ENCODE results near the gene C17orf50. TPM values are rescaled to one million over a fixed set of nuclear protein-coding genes. Genes with fewer than 3 reads are reported as not detected.
A peak's percentile ranks its signal among the peaks of the same experiment; 100 is the strongest.
"Not testable (repeated sequence)": the region's sequence is repeated elsewhere in the genome, so short reads cannot be mapped to it uniquely, and the experiment has no call there.

Gene C17orf50
- polyA plus RNA-seq, 12 donors = 0.16 TPM; not detected in 11

DNA sequence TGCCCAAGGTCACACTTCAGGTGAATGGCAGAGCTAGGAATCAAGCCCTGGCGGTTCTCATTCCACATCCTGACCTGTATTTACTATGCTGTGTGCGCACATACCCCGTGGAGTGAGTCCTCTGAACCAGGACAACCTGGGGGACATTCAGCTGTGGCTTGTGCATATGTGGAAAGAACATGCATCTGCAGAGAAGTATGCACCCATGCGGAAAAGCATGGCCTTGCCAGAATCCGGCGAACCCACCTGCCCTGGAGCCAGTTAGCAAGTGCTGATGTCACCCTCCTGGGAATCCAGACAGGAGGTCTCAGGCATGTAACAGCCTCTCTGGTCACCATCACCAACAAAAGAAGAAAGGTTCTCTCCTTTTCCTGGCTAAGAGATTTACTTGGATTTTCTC lies 27.3 kb upstream of the C17orf50 start:
- no peak for DNase-seq

DNA sequence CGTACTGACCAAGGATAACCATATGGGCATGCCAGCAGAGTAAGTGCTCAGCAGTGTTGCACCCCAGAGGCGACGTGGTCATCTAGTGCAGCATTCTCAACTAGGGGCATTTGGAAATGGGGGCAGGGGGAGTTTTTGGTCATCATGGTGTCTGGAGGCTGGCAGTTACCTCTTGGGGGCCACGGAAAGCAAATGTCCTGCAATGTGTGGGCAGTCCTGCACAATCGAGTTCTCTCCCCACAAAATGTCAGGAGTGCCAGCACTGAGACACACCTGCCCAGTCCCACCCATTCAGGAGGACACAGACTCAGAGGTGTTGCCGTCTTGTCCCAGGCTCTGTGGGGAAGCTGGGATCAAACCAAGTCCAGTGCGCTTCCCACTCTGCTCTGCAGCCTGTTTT lies 26.3 kb upstream of the C17orf50 start:
- DNase-seq = no peak

DNA sequence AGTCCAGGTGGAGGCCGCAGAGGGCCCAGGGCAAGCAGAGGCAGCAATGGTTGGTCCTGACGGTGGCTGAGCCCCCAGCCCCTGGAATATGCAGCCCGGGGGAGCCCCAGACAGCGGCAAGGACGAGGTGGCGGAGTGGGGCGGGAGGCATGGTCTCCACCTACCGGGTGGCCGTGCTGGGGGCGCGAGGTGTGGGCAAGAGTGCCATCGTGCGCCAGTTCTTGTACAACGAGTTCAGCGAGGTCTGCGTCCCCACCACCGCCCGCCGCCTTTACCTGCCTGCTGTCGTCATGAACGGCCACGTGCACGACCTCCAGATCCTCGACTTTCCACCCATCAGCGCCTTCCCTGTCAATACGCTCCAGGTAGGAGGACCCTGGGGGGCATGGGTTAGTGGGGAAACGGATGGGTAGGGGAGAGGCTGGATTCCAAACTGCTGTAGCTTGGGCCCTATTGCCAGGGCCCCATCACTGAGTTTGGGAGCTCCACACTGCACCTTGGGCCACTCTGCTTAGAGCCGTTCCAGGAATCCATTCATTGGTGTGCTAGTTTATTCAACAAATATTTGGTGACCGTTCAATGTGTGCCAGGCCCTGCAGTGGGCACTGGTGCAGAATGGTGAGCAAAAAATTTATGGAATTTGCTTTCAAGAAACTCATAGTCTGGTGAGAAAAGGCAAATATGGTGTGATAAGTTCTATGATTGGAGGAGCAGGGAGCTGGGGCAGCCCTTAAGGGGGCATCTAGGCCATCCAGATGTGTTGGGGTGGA lies 25.5 kb upstream of the C17orf50 start:
- DNase-seq = no peak

DNA sequence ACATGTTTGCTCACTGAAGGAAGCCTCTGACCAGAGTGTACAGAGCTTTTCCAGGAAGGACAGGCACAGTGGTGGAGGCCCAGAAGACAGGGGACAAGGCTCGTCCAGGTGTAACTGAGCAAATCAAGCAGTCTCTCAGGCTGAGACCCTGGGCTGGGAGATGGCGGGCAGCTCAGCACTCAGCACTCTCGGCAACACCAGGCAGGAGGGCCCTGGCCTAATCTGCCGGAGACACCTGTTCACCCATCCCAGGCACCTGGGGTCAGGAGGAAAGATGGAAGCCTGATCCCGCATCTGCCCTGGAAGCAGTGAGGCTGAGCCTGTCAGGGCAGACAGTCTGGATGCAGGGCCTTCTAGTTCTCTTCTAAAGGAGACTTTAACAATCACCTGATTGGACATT lies 24.5 kb upstream of the C17orf50 start:
- DNase-seq = no peak

DNA sequence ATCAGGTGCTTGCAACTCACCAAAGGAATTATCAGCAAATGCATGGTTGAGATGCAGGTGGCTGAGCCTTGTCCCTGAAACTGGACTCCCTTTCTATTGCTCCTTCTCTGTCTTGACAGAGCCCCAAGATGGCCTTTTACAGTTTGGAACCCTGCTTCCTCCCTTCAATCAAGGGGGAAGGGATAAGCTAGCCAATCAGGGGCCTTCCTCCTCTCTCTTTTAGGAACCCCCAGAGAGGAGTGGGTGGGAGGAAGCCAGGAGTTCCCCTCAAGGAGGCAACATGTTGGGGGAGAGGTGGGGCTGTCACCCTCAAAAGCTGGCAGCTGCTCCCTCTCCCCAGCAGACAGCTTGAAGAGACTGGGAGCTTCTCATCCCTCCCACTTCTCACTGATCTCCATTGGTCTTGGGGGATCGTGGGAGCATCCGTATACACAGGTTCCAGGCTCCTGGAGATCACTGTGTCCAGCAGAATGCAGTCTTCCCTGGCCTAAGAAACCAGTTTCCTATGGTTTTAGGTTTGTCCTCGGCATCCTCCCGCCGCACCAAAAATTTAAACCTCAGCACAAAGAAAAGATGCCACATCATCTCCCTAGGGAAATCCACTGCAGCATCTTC lies 22.1 kb upstream of the C17orf50 start:
- DNase-seq = no peak

DNA sequence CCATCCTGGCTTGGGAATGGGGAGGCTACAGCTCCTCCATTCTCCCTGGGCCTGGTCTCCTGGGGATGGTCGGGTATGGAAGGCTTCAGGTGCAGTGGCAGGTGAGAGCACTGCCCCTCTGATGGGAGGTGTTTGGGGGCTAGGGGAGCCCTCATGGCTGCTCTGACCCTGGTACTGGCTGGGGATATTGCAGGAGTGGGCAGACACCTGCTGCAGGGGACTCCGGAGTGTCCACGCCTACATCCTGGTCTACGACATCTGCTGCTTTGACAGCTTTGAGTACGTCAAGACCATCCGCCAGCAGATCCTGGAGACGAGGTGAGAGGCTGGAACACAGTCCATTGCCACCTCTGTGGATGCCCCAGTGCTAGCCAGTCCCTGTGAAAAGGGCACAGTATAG lies 20.5 kb upstream of the C17orf50 start:
- no peak for DNase-seq

DNA sequence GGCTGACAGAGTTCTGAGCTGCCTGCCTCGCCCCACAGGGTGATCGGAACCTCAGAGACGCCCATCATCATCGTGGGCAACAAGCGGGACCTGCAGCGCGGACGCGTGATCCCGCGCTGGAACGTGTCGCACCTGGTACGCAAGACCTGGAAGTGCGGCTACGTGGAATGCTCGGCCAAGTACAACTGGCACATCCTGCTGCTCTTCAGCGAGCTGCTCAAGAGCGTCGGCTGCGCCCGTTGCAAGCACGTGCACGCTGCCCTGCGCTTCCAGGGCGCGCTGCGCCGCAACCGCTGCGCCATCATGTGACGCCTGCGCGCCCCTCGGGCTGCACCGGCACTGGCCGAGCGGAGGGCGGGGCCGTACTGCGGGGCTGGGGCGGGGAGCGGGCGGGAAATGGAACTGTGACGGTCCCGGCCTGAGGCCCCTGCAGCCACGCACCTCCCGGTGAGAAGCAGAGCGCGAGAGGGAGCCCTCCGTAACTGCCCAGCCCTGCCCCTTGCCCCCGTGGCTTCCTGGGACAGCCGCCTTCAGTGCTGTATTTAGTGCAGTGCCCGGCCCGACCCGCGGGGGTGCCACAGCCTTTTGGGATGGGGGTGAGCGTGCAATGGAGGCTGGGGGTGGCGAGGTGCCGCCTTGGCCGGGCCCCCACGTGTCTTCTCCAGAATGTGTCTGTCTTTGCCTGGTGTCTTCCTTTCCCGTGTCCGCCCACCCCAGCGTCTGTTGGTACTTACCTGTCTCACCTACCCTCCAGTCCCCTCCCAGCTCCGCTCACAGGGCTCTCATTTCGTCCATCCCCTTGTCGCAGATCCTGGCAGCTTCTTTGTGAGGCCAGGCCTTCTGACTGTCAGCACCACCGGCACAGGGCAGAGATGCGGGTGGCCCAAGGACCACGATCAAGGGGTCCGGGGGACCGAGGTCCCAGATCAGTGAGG lies 19.4 kb upstream of the C17orf50 start:
- DNase-seq = no peak

DNA sequence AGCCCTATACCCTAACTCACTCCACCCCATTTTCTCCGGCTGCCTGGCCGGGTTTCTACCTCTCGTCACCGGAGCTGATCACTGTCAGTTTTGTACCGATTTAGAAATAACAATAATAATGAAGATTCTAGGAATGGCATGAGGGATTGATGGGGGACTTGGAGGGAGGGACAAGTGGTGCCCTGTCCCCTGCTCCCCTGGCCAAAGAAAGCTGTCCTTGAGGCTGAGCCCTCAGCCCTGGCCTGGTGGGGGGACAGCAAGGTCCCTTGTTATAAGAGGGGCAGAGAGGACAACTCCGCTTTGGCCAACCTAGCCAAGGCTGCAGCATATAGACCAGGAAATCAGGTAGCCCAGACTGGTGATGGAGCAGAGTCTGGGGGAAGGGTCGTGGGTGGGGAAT lies 18.2 kb upstream of the C17orf50 start:
- no peak for DNase-seq

DNA sequence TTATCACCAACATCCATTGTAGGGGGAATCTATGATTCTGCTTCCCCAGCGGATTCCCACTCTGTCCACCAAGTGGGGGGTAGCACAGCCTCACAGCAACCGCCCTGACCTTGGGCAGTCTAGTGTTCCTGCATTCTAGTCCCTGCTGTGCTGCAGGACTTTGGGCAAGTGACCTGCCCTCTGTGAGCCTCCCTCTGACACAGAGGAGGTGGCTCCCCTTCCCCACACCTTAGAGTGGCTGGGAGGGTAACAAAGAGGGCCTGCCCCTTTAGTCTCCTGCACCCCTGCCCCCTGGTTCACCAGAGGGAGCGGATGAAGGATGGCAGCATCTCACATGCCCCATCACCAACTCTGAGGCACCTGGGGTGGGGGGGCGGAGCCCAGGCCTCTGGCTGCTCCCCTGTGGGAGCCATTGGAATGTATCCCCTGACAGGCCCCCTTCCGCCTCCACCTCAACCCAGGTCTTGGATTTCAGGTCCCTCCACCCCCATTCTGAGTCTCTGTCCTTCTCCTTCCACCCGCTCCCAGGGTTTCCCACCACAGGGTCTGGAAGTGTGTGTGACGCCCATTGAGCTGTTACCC lies 17.7 kb upstream of the C17orf50 start:
- no peak for DNase-seq

DNA sequence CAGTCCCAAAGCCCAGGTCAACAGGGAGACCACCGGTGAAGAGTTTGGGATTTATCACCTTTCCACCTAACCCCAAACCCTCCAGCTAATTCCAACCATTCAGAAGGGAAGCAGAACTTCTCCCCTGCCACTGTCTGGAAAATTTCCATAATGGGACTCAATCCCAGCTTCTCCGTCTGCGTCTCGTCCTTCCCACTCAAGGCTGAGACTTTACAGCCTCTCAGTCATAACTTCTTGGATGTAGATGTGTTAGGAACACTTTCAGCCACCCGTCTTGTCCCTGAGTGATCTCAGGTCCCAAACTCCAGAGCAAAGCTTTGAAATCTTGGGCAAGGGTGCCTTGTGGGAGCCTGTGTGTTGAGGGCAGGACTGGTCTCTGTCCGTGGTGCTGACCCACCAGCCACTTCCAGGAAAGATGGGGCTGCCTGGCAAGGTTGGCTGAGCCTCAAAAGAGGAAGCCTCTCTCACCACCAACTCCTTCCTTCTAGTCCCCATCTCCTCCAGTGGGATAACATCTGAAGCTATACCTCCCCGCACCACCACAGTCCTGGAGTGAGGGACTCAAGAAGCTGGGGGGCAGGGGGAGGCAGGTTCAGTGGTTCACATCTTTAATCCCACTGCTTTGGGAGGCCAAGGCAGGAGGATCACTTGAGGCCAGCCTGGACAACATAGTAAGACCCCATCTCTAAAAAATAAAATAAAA lies 16.9 kb upstream of the C17orf50 start:
- no peak for DNase-seq

DNA sequence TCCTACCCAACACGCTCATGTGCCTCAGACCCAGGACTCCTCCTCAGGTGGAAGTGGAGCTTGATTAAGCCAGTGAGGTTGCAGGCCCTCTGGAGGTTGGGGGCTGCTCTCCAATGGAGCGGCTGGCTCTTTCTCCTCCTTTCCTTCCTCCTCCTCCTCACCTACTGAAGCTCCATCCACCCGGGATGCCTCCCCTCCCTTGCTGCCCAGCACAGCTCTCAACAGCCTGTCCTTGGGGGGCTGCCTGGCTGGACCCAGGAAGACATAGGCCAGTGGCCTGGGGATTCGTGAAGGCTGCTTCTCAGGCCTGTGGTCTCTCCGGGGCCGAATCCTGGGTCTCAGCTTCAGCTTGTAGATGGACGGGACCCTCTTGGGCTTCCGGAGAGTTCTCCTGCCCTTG lies 15.9 kb upstream of the C17orf50 start:
- DNase-seq = no peak

DNA sequence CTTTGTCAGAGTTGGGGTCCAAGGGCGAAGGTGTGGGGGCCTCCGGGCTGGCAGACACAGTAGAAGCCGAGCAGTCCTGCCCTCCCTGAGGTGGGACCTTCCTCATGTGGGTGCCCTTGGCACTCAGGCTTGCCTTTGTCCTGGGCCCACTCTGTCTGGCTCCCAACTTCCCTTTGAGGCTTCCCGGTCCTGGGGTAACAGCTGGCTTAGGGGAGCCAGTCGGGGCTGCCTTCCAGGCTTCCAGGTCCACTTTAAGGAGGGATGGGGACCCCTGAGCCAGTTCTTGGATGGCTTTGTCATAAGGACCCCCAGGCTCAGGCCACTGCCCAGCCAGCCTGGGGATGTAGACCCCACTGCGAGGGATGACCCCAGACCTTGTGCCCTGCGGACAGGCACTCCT lies 15.4 kb upstream of the C17orf50 start:
- no peak for DNase-seq

DNA sequence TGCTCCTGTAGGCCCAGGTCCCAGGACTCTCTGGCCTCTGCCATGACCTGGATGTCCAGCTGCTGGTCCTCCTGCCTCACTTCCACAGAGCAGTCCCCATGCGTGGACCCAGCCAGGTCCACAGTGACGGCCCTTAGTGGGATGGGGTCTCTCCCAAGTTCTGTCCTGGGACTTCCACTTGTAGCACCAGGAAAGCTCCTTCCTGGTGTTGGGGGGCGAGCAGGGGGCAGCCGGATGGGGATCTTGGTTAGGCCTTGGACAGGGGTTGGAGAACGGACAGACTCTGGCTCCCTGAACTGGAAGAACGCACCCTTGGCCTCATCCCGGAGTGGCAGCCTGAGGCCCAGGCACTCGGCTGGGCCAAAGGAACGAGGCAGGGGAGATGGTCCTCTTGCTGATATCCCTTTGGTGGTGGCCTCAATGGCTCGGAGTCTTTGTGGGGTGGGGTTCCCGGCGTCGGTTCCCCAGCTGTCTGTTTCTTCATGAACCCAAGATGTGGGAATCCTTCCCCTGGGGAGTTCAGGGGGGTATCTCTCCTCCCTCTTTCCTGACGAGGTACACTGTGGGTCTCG lies 14.9 kb upstream of the C17orf50 start:
- no peak for DNase-seq

DNA sequence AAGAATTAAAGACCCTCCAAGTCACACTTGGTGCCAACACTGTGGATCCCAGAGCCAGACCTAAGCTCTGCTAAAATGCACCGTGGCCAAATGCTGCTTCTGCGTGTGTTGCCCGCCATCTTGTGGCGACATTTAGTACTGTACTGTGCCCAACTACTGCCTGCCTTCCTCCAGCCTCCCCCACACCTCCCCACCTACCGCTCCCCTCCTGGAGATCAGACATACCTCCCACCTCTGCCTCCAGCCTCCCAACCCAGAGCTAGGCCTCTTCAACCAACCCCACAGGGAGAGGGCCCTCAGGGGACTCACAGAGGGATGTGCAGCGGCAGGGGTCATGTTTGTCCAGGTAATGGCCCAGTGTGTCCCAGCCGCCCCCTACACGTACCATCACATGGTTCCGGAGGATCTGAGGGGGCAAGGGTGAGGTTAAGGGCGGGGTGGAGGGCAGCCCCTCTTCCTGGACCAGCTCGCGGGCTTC lies 13.1 kb upstream of the C17orf50 start:
- peak; percentile 81 for DNase-seq

DNA sequence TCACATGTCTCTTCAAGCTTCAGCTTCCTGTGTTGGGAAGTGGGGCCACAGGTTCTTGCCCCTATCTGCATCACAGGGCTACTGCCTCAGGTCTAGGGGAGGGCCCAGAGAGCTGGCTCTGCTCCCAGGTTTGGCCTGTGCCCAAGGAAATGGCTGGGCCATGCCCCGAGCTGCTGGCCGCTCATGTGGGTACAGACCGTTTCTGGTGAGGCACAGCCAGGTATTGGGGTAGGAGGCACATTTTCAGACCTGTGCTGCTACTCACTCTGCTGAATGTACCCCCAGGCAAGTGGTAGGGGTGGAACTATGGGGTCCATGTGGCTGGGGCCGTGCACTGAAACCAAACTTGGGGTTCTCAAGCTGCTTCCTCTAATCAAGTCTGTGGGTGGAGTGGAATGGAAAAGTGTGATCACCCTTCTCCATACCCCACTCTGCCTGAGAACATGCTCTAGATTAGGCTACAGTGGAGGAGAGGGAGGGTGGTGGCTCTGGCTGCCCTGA lies 12.3 kb upstream of the C17orf50 start:
- DNase-seq = no peak

DNA sequence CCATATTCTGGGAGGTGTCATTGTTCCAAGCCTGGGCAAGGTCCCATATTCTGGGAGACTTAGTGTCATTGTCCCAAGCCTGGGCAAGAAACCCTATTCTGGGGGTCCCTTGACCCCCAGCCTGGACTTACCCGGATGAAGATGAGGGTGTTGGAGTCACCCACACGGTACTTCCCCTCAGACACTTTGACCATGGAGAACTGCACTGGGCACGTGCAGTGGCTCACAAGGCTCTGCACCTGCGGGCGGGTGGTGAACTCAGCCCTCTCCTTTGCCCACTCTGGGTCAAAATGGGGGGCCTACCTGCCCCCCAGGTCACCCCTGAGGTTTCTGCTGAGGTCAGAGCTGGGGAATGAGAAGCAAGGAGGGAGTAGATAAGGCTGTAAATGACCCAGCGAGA lies 11.7 kb upstream of the C17orf50 start:
- no peak for DNase-seq

DNA sequence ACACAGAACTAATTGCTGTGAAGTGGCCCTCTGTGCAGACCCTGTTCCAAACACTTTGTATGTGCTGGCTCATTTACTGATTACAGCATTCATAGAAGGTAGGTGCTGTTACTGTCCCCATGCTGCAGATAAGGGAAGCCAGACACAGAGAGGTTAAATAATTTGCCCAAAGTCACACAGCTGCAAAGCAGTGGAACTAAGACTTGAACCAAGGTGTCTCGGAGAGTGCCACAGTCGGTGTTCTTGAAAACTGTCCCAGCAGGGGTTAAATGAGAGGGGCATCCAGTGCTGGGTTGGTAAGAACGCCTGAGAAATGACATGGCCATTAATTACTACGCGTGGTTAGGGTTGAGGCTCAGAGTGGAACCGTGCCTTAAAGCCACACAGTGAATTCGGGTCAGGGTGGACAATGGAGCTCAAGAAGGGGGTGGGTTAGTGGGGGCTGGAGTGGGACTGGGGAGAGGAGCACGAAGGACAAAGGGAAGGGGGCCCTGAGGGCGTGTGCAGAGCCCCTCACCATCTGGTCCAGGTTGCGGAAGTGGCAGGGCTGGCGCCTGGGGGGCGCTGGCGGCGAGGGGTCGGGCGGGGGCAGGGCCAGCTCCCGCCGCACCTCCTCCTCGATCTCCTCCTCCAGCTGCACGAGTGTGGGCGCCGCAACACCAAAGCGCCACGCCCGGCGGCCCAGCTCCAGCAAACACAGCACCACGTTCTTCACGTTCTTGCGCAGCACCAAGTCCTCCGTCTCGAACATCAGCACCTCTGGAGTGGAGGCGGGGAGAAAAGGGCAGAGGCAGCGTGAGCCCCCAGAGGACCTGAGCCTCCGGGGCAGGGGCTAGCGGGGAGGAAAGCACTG lies 10.9 kb upstream of the C17orf50 start:
- no peak for DNase-seq

DNA sequence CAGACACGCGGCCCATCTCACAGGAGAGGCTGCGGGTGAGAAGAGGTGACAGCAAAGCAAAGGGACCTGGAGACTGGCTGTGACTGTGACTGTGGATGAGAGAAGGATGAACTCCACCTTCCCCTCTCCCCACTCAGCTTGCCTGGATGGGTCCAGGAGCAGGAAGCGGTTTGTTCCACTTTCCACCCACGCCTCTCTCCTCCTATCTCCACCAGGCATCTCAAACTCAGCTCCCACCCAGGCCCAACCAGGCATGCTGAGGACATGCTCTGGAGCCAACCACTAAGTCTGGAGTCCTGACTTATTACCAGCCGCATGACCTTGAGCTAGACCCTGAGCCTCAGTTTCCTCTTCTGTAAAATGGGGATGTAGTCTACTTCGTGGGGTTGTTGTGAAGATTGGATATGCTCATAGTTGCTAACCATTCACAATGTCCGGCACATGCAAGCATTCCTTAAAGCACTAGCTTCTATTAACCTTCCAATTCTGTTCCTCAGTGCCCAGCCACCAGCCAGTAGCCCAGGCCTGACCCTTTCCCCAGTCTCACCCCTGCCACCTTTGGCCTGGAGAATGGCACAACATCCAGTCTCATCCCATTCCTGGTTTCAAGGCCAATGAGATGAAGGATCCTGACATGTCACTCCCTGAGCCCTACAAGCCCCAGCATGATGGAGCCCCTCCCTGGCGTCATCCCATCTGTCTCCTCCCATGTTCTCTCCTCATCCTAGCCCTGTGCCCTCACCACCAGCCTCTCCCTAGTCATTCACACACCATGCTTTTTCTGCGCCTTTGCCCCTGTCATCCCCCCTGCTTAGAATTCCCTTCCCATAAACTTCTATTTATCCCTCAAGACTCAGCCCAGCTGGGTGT lies 9.9 kb upstream of the C17orf50 start:
- no peak for DNase-seq

DNA sequence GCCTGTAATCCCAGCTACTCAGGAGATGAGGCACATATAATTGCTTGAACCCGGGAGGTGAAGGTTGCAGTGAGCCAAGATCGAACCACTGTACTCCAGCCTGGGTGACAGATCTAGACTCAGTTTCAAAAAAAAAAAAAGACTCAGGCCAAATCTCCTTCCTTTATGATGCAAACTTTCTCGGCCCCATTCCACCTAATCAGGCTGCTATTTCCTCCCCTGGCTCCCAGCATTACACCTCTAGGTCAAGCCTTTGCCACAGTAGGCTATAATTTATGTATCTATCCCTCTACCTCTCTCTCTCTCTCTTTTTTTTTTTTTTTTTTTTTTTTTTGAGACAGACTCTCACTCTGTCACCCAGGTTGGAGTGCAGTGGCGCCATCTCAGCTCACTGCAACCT lies 9.1 kb upstream of the C17orf50 start:
- DNase-seq = not testable (repeated sequence)

All from muscle of arm (tissue), 12 donors.